BLaER1 (cell line): ENCODE data around the gene FMNL2.

Source experiments
- H3K27ac ChIP-seq: shearing (Covaris generic); formaldehyde crosslinking; 2 replicates; pipeline ENCODE4 v1.8.1; 2022
- H3K27me3 ChIP-seq: shearing (Covaris generic); formaldehyde crosslinking; 2 replicates; pipeline ENCODE4 v1.8.1; 2022
- H3K36me3 ChIP-seq: shearing (Covaris generic); formaldehyde crosslinking; 2 replicates; pipeline ENCODE4 v1.8.1; 2022
- H3K4me1 ChIP-seq: shearing (Covaris generic); formaldehyde crosslinking; 2 replicates; pipeline ENCODE4 v1.8.1; 2022
- H3K4me2 ChIP-seq: shearing (Covaris generic); formaldehyde crosslinking; 2 replicates; pipeline ENCODE4 v1.8.1; 2022
- H3K4me3 ChIP-seq: shearing (Covaris generic); formaldehyde crosslinking; 2 replicates; pipeline ENCODE4 v1.8.1; 2022
- H3K9ac ChIP-seq: shearing (Covaris generic); formaldehyde crosslinking; 2 replicates; pipeline ENCODE4 v1.8.1; 2022
- H3K9me3 ChIP-seq: shearing (Covaris generic); formaldehyde crosslinking; 2 replicates; pipeline ENCODE4 v1.8.1; 2022
- H4K20me1 ChIP-seq: shearing (Covaris generic); formaldehyde crosslinking; 2 replicates; pipeline ENCODE4 v1.8.1; 2022
- Cebpa-rat ChIP-seq: shearing (Covaris generic); IDR thresholded peaks from 2 replicates; pipeline ENCODE4 v1.8.1; 2022

FMNL2 gene

DNA sequence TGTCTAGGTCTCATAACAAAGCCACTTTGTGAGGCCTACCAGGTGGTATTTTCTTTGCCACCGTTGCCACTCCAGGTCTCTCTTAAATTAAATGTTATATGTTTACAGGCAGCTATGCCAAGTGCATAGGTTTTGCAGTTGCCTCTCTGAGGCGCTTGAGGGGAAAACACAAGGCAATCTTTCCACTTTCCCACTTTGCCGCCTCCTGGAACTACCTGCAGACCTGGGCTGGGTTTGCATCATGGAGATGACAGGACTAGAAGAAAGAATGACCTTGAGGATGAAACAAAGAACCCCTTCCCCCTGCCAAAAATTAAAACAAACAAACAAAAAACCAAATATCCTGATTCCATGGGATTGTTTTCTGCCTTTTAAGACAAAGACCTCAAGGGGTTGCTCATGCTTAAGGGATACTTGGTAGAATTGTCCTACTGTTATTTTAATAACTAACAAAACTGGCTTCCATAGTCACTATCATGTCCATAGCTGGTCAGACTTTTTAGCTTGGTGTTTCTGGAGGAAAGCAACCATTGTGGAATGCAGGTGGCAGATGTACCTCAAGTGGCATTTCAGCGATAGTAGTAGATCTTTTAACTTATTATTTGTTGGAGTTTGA is 222.4 kb downstream of the FMNL2 start:
- Histone ChIP-seq H3K27me3 (no peaks in the 10 kb centered on the region), H3K9me3 (no peaks in the 10 kb centered on the region), H3K36me3 (peaks cover 81% of the 10 kb centered on the region), H3K9ac (no peak overlapping the region), H3K4me3 (no peak overlapping the region), H3K27ac (no peak overlapping the region), H4K20me1 (peaks cover 11% of the 10 kb centered on the region; the same call in 1 of the 2 replicates), H3K4me1 (peaks cover 8% of the 10 kb centered on the region), H3K4me2 (no peak overlapping the region)
- TF ChIP-seq Cebpa-rat = no peak

- H3K27ac ChIP-seq = no peak overlapping the region
- H3K27me3 ChIP-seq = no peaks in the 10 kb centered on the region
- no peak overlapping the region for H3K4me2 ChIP-seq
- H3K36me3 ChIP-seq = peaks cover 88% of the 10 kb centered on the region
- peaks cover 11% of the 10 kb centered on the region; the same call in 1 of the 2 replicates for H4K20me1 ChIP-seq
- no peak for TF ChIP-seq Cebpa-rat
- no peak overlapping the region for H3K9ac ChIP-seq
- H3K4me3 ChIP-seq = no peak overlapping the region
- peaks cover 18% of the 10 kb centered on the region for H3K4me1 ChIP-seq
- H3K9me3 ChIP-seq = no peaks in the 10 kb centered on the region
Observed at GRCh38 chr2:152558158-152558984, 223.4 kb downstream of the FMNL2 start.

DNA sequence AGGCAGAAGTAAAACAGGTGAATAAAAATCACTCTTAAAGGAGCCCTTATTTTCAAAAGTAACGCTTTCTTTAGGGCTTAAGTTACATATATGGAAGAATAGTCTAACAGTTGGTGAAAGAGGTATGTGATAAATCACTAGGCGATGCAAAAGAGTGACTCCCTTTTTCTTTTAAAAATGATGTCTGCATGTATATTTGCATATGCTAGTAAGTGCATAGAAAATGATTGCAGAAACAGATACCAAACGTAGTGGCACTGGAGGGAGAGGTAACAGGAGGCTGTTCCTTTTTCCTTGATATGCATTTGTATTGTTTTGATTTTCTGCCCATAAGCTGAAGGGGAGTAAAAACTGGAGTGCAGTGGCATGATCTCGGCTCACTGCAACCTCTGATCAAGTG is 224.0 kb downstream of the FMNL2 start:
- H4K20me1 ChIP-seq = peaks cover 11% of the 10 kb centered on the region; the same call in 1 of the 2 replicates
- no peak overlapping the region for H3K27ac ChIP-seq
- H3K27me3 ChIP-seq = no peaks in the 10 kb centered on the region
- no peak for TF ChIP-seq Cebpa-rat
- H3K4me2 ChIP-seq = no peak overlapping the region
- no peak overlapping the region for H3K4me3 ChIP-seq
- H3K4me1 ChIP-seq = peaks cover 24% of the 10 kb centered on the region
- no peak overlapping the region for H3K9ac ChIP-seq
- peaks cover 85% of the 10 kb centered on the region for H3K36me3 ChIP-seq
- H3K9me3 ChIP-seq = no peaks in the 10 kb centered on the region

GRCh38 chr2:152560166-152560565 is 225.2 kb downstream of the FMNL2 start:
- TF ChIP-seq Cebpa-rat = no peak
- H3K27me3 ChIP-seq = no peaks in the 10 kb centered on the region
- no peaks in the 10 kb centered on the region for H3K9me3 ChIP-seq
- no peak overlapping the region for H3K27ac ChIP-seq
- peaks cover 36% of the 10 kb centered on the region for H3K4me1 ChIP-seq
- no peak overlapping the region for H3K9ac ChIP-seq
- no peak overlapping the region for H3K4me2 ChIP-seq
- H3K4me3 ChIP-seq = no peak overlapping the region
- peaks cover 11% of the 10 kb centered on the region; the same call in 1 of the 2 replicates for H4K20me1 ChIP-seq
- peaks cover 75% of the 10 kb centered on the region for H3K36me3 ChIP-seq

GRCh38 chr2:152560873-152561595 is 226.1 kb downstream of the FMNL2 start:
- Histone ChIP-seq H4K20me1 (peaks cover 9% of the 10 kb centered on the region; the same call in 1 of the 2 replicates), H3K9me3 (no peaks in the 10 kb centered on the region), H3K36me3 (peaks cover 69% of the 10 kb centered on the region), H3K27me3 (no peaks in the 10 kb centered on the region), H3K4me3 (no peak overlapping the region), H3K27ac (no peak overlapping the region), H3K9ac (no peak overlapping the region), H3K4me2 (no peak overlapping the region), H3K4me1 (peaks cover 45% of the 10 kb centered on the region)
- TF ChIP-seq Cebpa-rat = no peak

- H4K20me1 ChIP-seq = peaks cover 16% of the 10 kb centered on the region; the same call in 1 of the 2 replicates
- H3K4me2 ChIP-seq = peak overlapping the region; percentile 78; the same call in 1 of the 2 replicates
- no peak overlapping the region for H3K27ac ChIP-seq
- TF ChIP-seq Cebpa-rat = no peak
- H3K4me3 ChIP-seq = no peak overlapping the region
- H3K36me3 ChIP-seq = peaks cover 57% of the 10 kb centered on the region
- H3K9me3 ChIP-seq = no peaks in the 10 kb centered on the region
- peaks cover 52% of the 10 kb centered on the region for H3K4me1 ChIP-seq
- H3K9ac ChIP-seq = no peak overlapping the region
- H3K27me3 ChIP-seq = no peaks in the 10 kb centered on the region
Observed at GRCh38 chr2:152562198-152562884, 227.4 kb downstream of the FMNL2 start.

- no peak overlapping the region; the same call in 1 of the 2 replicates for H3K4me3 ChIP-seq
- no peaks in the 10 kb centered on the region for H3K9me3 ChIP-seq
- H4K20me1 ChIP-seq = peaks cover 15% of the 10 kb centered on the region; the same call in 1 of the 2 replicates
- peak overlapping the region; percentile 81; the same call in 1 of the 2 replicates for H3K27ac ChIP-seq
- peak overlapping the region; percentile 37; the same call in 1 of the 2 replicates for H3K9ac ChIP-seq
- no peaks in the 10 kb centered on the region for H3K27me3 ChIP-seq
- peaks cover 51% of the 10 kb centered on the region for H3K36me3 ChIP-seq
- peak overlapping the region; percentile 78 for H3K4me2 ChIP-seq
- no peak for TF ChIP-seq Cebpa-rat
- H3K4me1 ChIP-seq = peaks cover 66% of the 10 kb centered on the region
Observed at GRCh38 chr2:152563764-152564163, 228.8 kb downstream of the FMNL2 start.

DNA sequence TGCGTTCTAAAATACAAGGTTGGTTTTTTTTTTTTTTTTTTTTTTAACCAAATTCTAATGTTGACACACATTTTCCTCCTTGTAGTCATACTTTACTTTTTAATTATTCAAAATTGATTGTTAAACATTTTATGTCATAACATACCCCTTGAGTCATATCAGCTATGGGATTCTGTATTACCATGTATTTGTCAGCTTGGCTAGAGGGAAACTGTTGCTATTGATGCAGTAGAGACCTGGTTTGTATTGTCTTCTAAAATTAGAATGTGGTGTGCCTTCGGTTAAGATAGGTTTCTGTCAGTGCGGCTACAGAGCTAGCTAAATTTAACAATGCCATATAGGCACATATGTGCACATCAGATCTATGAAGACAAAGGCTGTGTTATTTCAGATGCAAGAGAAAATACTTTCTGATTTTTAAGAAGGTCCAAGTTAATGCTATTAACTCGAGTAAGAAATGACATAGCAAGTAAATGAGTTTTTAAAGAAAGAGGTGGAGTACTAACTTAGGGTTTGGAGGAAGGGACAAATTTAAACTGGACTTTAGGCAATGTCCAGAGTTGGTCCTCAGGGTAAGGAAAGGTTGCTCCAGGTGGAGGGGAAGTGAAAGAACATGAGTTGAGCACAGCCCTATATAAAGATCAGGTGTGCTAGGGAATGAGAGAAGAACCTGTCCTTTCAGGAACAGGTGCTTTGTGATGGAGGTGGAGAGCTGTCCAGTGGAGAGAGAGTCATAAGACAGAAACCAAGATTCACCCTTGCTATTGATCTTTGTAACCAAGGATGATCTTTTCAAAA is 230.0 kb downstream of the FMNL2 start:
- Histone ChIP-seq H3K4me1 (peaks cover 78% of the 10 kb centered on the region), H3K4me3 (peak overlapping the region; percentile 30; the same call in 1 of the 2 replicates), H3K36me3 (peaks cover 48% of the 10 kb centered on the region), H3K9me3 (no peaks in the 10 kb centered on the region), H3K27me3 (no peaks in the 10 kb centered on the region), H3K9ac (peak overlapping the region; percentile 40; the same call in 1 of the 2 replicates), H3K4me2 (peak overlapping the region; percentile 78), H3K27ac (peak overlapping the region; percentile 81), H4K20me1 (peaks cover 11% of the 10 kb centered on the region; the same call in 1 of the 2 replicates)
- no peak for TF ChIP-seq Cebpa-rat
